GM10847 (cell line): ENCODE data around the gene PPM1M.

Experiments used
- POLR2A ChIP-seq: IDR thresholded peaks from 2 replicates; pipeline ENCODE4 v1.6.1; 2011; ENCODE audit not compliant: insufficient read length; ENCODE audit errors: extremely low read depth

The PPM1M gene

DNA sequence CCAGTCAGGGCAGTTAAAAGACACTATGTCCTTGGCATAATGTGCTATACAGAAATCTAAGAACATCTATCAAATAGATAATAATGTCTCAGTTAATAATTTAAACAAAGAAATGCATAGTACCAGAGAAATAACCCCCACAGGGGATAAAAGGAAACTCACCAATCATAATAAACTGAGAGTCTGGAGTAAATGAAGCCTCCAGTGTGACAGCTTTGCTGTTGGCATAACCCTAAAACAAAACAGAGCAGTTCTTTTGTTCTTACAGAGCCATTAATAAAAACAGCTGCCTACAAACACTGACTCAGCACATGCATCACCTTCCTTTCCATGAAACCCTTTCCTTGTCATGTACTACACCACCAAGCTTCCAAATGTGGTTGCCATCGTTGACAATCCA, 13.5 kb downstream of the PPM1M start:
- TF ChIP-seq POLR2A: no peak

DNA sequence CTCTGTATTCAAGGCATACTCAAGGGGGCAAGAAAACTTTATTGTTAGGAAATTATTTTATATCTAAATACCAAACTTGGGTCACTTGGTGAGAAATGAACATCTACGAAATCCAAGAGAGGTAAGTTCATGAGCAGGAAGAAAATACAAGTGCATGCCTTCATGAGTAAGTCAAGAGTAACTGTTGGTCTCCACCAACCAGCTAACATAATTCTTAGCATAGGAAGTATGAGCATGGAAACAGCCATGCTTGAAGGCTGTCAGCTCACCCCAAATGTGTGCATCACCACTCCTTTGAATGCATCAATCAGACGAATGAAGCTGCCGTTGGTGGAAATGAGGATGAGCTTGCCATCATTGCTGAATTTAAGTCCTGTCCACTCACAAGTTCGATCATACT, 13.9 kb downstream of the PPM1M start:
- TF ChIP-seq POLR2A: no peak

DNA sequence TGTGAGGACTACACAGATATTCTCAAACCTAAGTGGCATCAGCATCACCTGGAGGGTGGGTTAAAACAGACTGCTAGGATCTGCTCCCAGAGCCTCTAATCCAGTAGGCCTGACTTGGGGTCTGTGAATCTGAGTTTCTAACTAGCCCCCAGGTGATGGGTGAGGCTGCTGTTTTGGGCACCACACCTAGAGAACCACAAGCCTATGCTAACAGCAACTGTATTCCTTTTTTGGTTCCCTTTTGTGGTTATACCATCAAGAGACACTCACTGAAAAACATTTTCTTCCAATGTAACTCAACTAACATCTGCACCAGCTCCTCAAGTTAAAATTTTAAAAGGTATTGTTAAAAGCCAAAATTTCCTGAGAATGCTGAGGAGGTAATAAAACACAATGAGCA, 16.9 kb downstream of the PPM1M start:
- TF ChIP-seq POLR2A: no peak

DNA sequence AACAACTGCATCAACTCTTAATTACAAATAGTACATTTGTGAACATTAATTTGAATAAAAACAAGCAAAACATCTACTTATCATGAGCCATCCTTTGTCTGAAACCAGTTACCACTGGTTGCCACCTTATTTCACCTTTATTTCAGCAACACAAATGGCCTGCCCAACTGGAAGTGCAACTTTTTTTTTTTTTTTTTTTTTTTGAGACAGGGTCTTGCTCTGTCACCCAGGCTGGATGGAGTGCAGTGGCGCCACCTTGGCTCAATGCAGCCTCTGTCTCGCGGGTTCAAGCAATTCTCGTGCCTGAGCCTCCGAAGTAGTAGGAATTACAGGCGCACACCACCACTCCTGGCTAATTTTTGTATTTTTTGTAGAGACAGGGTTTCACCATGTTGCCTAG, 19.8 kb downstream of the PPM1M start:
- TF ChIP-seq POLR2A: no peak

DNA sequence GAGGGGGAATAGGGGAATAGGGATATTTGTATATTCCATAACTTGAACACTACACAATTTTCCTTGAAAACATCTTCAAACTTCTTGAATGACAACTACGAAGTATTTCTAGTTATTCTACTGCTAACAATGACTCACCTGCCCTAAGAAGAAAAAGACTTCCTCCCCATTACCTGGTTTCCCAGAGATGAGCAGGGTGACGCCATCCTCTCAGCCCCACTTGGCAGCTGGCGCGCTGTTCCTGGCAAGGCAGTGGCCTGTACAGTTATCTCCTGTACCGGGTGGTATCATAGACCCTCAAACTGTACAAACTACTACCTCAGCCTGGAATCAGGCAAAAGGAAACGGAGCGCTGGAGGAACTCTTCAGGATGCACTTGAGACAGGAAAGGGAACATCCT, 22.5 kb downstream of the PPM1M start:
- no peak for TF ChIP-seq POLR2A

DNA sequence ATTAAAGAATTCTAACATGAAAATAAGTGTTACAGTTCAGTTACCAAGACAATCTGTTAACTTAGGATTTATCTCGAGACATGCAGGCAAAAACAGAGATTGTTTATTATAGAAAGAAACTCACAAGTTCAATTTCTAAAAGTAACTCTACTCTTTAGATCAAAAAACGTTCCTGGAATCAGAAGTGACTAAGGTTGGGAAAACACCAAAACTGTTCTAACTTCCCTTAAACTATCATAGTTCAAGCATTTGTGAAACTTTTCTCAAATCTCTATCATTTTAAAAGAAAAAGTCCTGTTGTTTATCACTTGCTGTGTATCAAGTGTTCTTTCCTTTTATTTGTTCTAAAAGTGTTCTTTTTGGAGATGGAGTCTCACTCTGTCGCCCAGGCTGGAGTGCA, 24.2 kb downstream of the PPM1M start:
- no peak for TF ChIP-seq POLR2A

DNA sequence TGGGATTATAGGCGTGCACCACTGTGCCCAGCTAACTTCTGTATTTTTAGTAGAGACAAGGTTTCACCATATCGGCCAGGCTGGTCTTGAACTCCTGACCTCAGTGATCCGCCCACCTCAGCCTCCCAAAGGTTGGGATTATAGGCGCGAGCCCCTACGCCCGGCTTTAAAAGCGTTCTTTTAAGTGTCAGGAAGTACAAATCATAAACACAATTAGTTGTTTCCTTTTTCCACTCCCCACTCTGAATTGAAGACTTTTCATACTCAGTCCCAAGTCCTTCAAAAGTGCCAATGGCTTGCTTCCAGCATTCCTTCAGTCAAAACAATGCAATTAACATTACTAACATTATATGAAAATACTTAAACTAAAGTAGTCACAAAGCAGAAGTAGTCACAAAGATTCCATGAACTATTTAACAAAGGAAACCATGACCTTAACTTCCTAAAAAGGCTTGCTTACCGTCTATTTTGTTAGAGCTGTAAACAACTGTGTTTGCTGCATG, 24.7 kb downstream of the PPM1M start:
- TF ChIP-seq POLR2A: no peak

DNA sequence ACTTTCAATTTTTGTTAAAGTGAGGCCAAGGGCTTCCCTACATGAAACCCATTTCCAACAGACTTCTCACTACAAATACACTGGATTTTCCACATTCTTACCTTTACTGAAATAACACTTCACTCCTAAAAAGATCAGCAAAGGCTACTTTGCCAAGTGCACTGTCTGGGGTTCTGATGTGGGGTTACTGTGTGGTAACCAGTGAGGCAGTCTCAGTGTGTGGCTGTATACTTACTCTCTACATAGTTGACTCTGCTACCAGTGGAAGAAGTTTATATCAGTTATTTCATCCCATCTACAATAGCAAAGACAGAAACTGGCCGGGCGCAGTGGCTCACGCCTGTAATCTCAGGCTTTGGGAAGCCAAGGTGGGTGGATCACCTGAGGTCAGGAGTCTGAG, 27.3 kb downstream of the PPM1M start:
- no peak for TF ChIP-seq POLR2A

DNA sequence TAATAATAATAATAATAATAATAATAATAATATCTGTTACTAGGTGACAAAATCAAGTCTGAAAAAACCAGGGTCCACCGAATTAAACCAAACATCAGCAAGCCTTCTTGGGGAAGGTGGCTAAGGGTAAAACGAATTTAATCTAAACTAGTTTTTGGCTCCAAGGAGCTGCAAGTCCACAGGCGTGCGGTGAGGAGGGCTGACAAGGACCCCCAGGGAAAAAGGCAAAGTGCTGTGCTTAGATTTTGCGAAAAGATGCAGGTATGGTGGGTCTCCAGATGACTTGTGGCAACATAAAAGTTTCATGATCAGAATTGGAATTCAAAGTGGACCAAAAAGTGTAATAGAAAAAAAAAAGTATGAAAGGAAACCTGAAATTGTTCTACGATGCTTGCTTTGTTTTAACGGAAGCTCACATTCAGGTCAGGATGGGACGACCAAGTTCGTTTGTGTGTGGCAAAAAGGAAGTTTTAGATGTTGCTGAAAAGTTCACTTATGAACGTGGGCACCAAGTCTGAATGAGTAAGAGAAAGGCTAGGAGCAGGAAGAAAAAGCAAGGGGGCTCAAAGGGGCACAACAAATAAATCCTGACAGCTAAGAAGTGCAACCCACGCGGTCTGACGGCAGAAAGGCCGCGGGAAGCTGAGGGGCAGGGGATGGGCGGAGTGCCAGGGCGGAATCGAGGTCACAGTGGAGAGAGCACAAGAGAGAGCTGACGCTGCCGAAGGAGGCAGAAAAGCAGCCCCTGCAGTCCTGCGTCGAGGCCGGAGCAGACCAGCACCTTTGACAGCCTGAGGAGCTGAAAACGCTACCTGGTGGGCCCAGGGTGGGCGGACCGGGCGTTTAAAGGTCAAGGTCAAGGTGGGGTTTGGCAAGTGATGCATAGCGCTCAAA, 31.8 kb downstream of the PPM1M start:
- TF ChIP-seq POLR2A: peak; percentile 63

DNA sequence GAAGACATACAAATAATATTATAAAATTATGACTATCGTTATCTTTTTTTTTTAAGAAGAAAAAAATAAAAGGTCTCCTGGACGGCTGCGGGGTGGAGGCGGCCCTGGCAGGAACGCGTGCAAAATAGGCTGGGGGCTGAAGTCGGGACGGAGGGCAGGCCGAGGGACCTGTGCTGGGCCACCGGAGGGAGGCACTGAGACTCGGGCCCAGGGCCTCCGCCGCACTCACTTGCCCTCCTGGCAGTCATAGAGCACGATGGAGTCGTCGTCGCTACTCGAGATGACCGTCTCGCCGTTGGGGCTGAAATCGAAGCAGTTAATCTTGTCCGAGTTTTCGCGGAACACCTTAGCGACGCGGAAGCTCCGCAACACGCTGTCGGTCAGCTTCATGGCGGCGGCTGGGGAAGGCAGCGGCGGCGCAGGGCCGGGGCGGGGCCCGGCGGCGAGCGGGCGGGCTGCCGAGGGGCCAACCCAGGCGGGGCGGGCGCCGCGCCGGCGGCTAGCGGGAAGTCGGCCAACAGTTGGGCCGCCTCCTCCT, 32.5 kb downstream of the PPM1M start:
- TF ChIP-seq POLR2A: no peak

DNA sequence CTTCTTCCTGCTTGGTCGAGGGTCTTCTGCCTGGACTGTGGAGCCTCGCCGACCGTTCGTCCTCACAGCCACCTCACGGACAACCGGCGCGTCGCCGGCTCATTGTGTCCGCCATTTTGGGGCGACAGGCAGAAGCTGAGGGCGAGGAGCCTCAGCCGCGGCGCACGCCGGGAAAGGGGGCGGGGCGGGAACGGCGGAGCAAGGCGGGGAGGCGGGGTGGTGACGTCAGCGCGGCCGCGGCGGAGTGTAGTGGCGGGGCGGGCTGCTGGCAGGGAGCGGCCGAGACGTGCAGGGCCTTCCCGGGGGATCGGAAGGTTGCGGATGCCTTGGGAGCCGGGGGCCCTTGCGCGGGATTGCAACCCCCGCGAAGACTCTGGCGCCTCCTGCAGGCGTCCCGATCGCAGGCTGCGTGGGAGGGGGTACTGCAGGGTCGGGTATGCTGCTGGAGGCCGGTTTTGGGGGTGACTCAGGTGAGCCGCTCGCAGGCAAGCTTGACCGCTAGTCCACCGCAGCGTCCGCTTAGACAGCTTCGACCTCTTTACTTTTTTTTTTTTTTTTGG, 33.0 kb downstream of the PPM1M start, which contains the start of gene WDR82:
Gene WDR82, minus strand, starts transcription at position 140 of the 560 bp plus-strand sequence. CDS start 288 bp downstream, outside the sequence.
- peak; percentile 95 for TF ChIP-seq POLR2A

DNA sequence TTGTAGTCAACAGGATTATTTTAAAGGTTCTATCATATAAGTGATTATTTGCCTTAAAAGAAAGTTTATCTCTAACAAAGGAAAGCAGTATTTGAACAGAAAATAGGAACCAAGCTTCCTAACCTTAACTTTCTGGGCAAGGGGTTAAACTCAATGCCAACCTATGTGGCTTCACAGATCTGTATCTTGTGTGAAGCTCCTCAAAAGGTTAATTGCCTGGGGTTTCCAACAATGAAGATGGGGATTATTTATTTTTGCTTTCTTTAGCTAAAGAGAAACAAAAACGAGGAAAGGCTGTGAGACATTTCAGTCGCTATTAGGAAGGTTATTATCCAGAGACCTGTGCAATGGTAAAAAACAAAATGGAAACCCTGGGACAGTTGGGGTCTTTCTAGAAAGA, 34.0 kb downstream of the PPM1M start:
- no peak for TF ChIP-seq POLR2A

DNA sequence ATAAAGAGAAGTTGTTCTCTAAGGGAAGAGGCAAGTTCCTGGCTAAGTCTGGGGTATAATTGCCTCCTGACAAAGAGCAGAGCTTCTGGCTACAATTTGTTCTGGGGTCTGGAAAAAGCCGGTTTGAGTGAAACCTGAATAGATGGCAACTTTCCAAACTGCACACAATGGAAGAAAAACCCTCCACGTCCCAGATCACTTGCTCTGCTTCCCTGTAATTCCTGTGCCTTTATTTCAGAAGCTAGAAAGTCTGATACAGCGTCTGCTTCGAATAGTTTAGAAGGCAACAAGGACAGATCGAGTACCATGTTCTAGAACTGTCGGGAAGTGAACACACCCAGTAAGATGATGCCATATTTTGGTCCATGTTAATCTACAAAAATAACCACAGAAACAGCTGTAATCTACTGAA, 34.5 kb downstream of the PPM1M start:
- TF ChIP-seq POLR2A: no peak

DNA sequence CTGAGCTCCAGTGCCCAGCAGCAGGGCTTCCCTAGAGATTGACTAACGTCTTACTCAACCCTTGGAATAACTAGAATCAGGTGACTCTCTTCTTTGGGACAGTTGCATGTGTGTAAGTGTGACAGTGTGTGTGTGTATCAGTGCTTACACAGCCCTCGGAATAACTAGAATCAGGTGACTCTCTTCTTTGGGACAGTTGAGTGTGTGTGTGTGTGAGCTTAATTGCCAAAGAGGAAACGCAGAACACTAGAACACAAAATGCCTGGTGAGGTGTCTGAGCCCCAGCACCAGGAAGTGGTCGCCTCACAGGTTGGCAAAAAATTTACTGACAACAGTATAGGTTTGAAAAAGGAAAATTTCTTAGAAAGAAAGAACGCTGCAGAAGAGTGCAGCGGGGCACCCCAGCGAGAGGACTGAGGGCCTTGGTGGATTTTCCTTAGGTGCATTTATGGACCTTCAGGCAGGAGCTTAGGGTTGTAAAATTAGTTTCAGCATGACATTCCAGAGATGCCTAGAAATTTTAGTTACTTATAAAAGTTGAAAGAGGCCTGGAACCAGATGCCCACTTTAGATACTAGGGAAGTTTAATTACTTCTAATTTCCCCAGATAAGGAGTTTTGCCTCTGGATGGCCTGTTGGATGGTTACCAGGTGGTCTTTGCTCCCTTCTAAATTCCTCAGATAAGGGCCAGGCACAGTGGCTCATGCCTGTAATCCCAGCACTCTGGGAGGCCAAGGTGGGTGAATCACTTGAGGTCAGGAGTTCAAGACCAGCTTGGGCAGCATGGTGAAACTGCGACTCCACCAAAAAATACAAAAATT, 36.6 kb downstream of the PPM1M start:
- TF ChIP-seq POLR2A: no peak

DNA sequence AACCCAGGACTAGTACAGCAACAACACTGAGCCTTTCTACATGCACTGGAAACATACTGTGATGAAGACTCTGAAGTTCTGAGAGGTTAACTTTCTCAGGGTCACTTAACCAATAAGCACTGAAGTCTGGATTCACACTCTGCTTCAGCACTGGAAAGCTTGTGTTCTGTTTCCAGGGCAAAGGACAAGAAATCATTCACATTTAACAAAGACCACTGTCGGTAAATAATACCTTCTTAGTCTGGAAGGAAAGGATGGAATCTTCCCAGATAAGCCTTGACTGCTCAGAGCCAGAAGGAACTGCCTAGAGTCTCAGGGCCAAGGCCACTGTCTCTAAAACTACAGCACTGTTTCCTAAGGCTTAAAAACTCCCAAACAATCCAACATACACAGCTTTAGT, 37.7 kb downstream of the PPM1M start:
- no peak for TF ChIP-seq POLR2A
